Loucy (cell line): ENCODE results near the gene GRK6.

Experiments used
- CTCF ChIP-seq: fragments of 200-600 bp; sonication (generic); conservative IDR thresholded peaks from 2 replicates; pipeline ENCODE4 v1.5.1; 2014; ENCODE audit warnings: mild to moderate bottlenecking, antibody characterized with exemption, low read length
- EZH2phosphoT487 ChIP-seq: fragments of 200-600 bp; IDR thresholded peaks from 2 replicates; pipeline ENCODE4 v1.6.1; 2018; ENCODE audit warnings: antibody characterized with exemption, mild to moderate bottlenecking, moderate library complexity, borderline replicate concordance

GRCh38 chr5:177456591-177456964 lies 30.1 kb downstream of the GRK6 start:
- TF ChIP-seq EZH2phosphoT487 (no peak), CTCF (no peak; the same call in 1 of the 2 replicates)
